ENCODE measurements around the gene C16orf82.

- TF ChIP-seq CTCF (IDR thresholded peaks at IDR 0.05; ENCODE audit: low read depth, low read length, poor library complexity, severe bottlenecking) (no peak), EZH2phosphoT487 (IDR thresholded peaks at IDR 0.05; ENCODE audit: borderline replicate concordance, low read length) (no peak)
These were observed 41.5 kb downstream of the C16orf82 start for GRCh38 chr16:27108051-27108770.

All from DOHH2 (cell line).